ENCODE results near the gene NUMBL. TPM values are rescaled to one million over a fixed set of nuclear protein-coding genes. Genes with fewer than 3 reads are reported as not detected.

NUMBL gene
- total RNA-seq, 1 donor from 2014 or later = 66.0 TPM

- Histone ChIP-seq H3K4me3 (peak overlapping the region; percentile 63 to 92), H3K27me3 (no peaks in the 10 kb centered on the region), H3K36me3 (peaks cover 0 to 4% of the 10 kb centered on the region in 2 donors), H3K9me3 (no peaks in the 10 kb centered on the region), H3K27ac (peak overlapping the region; percentile 99), H3K4me1 (peaks cover 83% of the 10 kb centered on the region)
- intact Hi-C loops (cut with DNase I) = loop anchor here (5.0 kb wide), 1 partner anchor 78 kb away; the partner anchor contains the start of gene EGLN2
- no peak for TF ChIP-seq POLR2A (IDR thresholded peaks at IDR 0.05)
- TF ChIP-seq CTCF (IDR thresholded peaks at IDR 0.05) = no peak
- peak; percentile 68 to 73 for TF ChIP-seq POLR2AphosphoS5 (IDR thresholded peaks at IDR 0.05; ENCODE audit: insufficient read depth in 1 of 2, low read depth in 1 of 2)
- DNase-seq (ENCODE audit: extremely low spot score in 2 of 2) = no peak
Measured at GRCh38 chr19:40718774-40719391, 28.4 kb upstream of the NUMBL start.

- H3K9me3 ChIP-seq = no peaks in the 10 kb centered on the region
- H3K4me3 ChIP-seq = peak overlapping the region; percentile 63 to 92
- intact Hi-C loops (cut with DNase I) = loop anchor here (5.0 kb wide), 1 partner anchor 79 kb away; the partner anchor contains the start of gene EGLN2
- no peaks in the 10 kb centered on the region for H3K27me3 ChIP-seq
- peak overlapping the region; percentile 99 for H3K27ac ChIP-seq
- H3K36me3 ChIP-seq = peaks cover 0 to 4% of the 10 kb centered on the region in 2 donors
- peaks cover 83% of the 10 kb centered on the region for H3K4me1 ChIP-seq
- TF ChIP-seq POLR2AphosphoS5 (IDR thresholded peaks at IDR 0.05; ENCODE audit: insufficient read depth in 1 of 2, low read depth in 1 of 2) (peak in 1 of 2 donors; percentile 19), POLR2A (IDR thresholded peaks at IDR 0.05) (no peak)
- DNase-seq (ENCODE audit: extremely low spot score in 2 of 2) = no peak
Measured at GRCh38 chr19:40717880-40718773, 27.7 kb upstream of the NUMBL start.

GRCh38 chr19:40717325-40717879, 27.0 kb upstream of the NUMBL start:
- DNase-seq (ENCODE audit: extremely low spot score in 2 of 2) = no peak
- Histone ChIP-seq H3K9me3 (no peaks in the 10 kb centered on the region), H3K27me3 (no peaks in the 10 kb centered on the region), H3K27ac (peak overlapping the region; percentile 99), H3K36me3 (peaks cover 0 to 12% of the 10 kb centered on the region in 2 donors), H3K4me3 (peak overlapping the region; percentile 63 to 92), H3K4me1 (peaks cover 82% of the 10 kb centered on the region)
- intact Hi-C loops (cut with DNase I) = loop anchor here (5.0 kb wide), 1 partner anchor 80 kb away; the partner anchor contains the start of gene EGLN2
- TF ChIP-seq CTCF (IDR thresholded peaks at IDR 0.05) (no peak), POLR2A (IDR thresholded peaks at IDR 0.05) (no peak), POLR2AphosphoS5 (IDR thresholded peaks at IDR 0.05; ENCODE audit: insufficient read depth in 1 of 2, low read depth in 1 of 2) (no peak)

- intact Hi-C loops (cut with DNase I) = loop anchor here (5.0 kb wide), 1 partner anchor 81 kb away; the partner anchor contains the start of gene EGLN2
- peak; percentile 98 to 99 for DNase-seq (ENCODE audit: extremely low spot score in 2 of 2)
- H3K9me3 ChIP-seq = no peaks in the 10 kb centered on the region
- TF ChIP-seq CTCF (IDR thresholded peaks at IDR 0.05) (peak in 1 of 3 experiments; percentile 0), POLR2AphosphoS5 (IDR thresholded peaks at IDR 0.05; ENCODE audit: insufficient read depth in 1 of 2, low read depth in 1 of 2) (peak; percentile 98 to 99), POLR2A (IDR thresholded peaks at IDR 0.05) (peak in 1 of 2 donors; percentile 77)
- H3K36me3 ChIP-seq = peaks cover 0 to 15% of the 10 kb centered on the region in 2 donors
- H3K4me1 ChIP-seq = peaks cover 75% of the 10 kb centered on the region
- peak within 1 kb of the TSS; percentile 99 for H3K27ac ChIP-seq
- no peaks in the 10 kb centered on the region for H3K27me3 ChIP-seq
- peak within 1 kb of the TSS; percentile 63 to 92 for H3K4me3 ChIP-seq
Measured at GRCh38 chr19:40716482-40717324, 26.3 kb upstream of the NUMBL start, which contains the start of the genes COQ8B and ITPKC. Gene COQ8B, minus strand, starts transcription at chr19:40716886. Its CDS starts 2,254 bp downstream, at chr19:40714632. Gene ITPKC, plus strand, starts transcription at chr19:40717112. Its CDS starts 24 bp downstream, at chr19:40717136.
